Lower lobe of right lung (tissue), 2 donors: Measurements from ENCODE around the gene BCL2L13. TPM values are rescaled to one million over a fixed set of nuclear protein-coding genes. Genes with fewer than 3 reads are reported as not detected.
"Not testable (repeated sequence)": the region's sequence is repeated elsewhere in the genome, so short reads cannot be mapped to it uniquely, and the experiment has no call there.

Source experiments
- ATAC-seq, 2 donors: fragments of 200-7000 bp; cut with Tn5 transposase; one replicate each; pipeline ENCODE4 v1.9.1; 2020 to 2022; ENCODE audit warnings: mild to moderate bottlenecking in 2 of 2, moderate library complexity in 2 of 2
- DNase-seq: peaks from one replicate; pipeline ENCODE4 v3.0.0-alpha.2; 2020
- H3K27ac ChIP-seq: fragments of 200-600 bp; one replicate; pipeline ENCODE4 v1.8.0; 2022
- H3K27me3 ChIP-seq: fragments of 200-600 bp; one replicate; pipeline ENCODE4 v1.8.0; 2022; ENCODE audit warnings: low read depth
- H3K36me3 ChIP-seq: fragments of 200-600 bp; one replicate; pipeline ENCODE4 v1.8.0; 2022; ENCODE audit warnings: mild to moderate bottlenecking
- H3K4me1 ChIP-seq: fragments of 200-600 bp; one replicate; pipeline ENCODE4 v1.8.0; 2022
- H3K4me3 ChIP-seq: fragments of 200-600 bp; one replicate; pipeline ENCODE4 v1.8.0; 2022; ENCODE audit warnings: mild to moderate bottlenecking
- H3K9me3 ChIP-seq: fragments of 200-600 bp; one replicate; pipeline ENCODE4 v1.8.0; 2022
- CTCF ChIP-seq: fragments of 200-600 bp; IDR thresholded peaks from one replicate; pipeline ENCODE4 v1.8.0; 2022; ENCODE audit warnings: antibody characterized with exemption, mild to moderate bottlenecking
- intact Hi-C: fragments of 100-400 bp; cut with DNase I; formaldehyde crosslinking; loops from one replicate; pipeline ENCODE4 v1.11.0; 2022
- total RNA-seq: library from RNA; stranded (reverse); fragmentation: NEBNext Ultra II Directional; extraction: Animal tissue kit (Norgen Biotek cat#: 25700); gene quantifications from one replicate; pipeline ENCODE4 v1.2.1, GENCODE V29; 2021
- donor health status: DM: no; HTN: yes; CAD: no; lungs with severe emphysema.

The BCL2L13 gene
- total RNA-seq, 1 donor from 2014 or later: 41.2 TPM

GRCh38 chr22:17634696-17635095 is 3.9 kb upstream of the BCL2L13 start:
- H3K27ac ChIP-seq: no peak overlapping the region
- H3K27me3 ChIP-seq: no peaks in the 10 kb centered on the region
- intact Hi-C loops: no loop called here
- H3K9me3 ChIP-seq: no peaks in the 10 kb centered on the region
- H3K36me3 ChIP-seq: no peaks in the 10 kb centered on the region
- H3K4me1 ChIP-seq: peaks cover 10% of the 10 kb centered on the region
- TF ChIP-seq CTCF: no peak
- DNase-seq (no peak), ATAC-seq (no peak)
- no peak overlapping the region for H3K4me3 ChIP-seq

GRCh38 chr22:17636850-17637249 is 1.7 kb upstream of the BCL2L13 start:
- H3K36me3 ChIP-seq, ATAC-seq, H3K27ac ChIP-seq, intact Hi-C loops, H3K4me3 ChIP-seq, H3K27me3 ChIP-seq, H3K9me3 ChIP-seq, DNase-seq: not testable (repeated sequence)
- peaks cover 24% of the 10 kb centered on the region for H3K4me1 ChIP-seq

GRCh38 chr22:17637490-17638181 is 921 bp upstream of the BCL2L13 start:
- DNase-seq: no peak
- Histone ChIP-seq H3K4me1 (peaks cover 24% of the 10 kb centered on the region), H3K27me3 (no peaks in the 10 kb centered on the region), H3K36me3 (no peaks in the 10 kb centered on the region), H3K9me3 (no peaks in the 10 kb centered on the region), H3K4me3 (peak overlapping the region; percentile 75), H3K27ac (peak overlapping the region; percentile 100)
- ATAC-seq: no peak
- intact Hi-C loops: no loop called here
- TF ChIP-seq CTCF: no peak

GRCh38 chr22:17638182-17638431 is 450 bp upstream of the BCL2L13 start:
- no peaks in the 10 kb centered on the region for H3K9me3 ChIP-seq
- peak overlapping the region; percentile 75 for H3K4me3 ChIP-seq
- H3K27me3 ChIP-seq: no peaks in the 10 kb centered on the region
- TF ChIP-seq CTCF: no peak
- H3K36me3 ChIP-seq: no peaks in the 10 kb centered on the region
- H3K27ac ChIP-seq: peak overlapping the region; percentile 100
- H3K4me1 ChIP-seq: peaks cover 24% of the 10 kb centered on the region
- DNase-seq (no peak), ATAC-seq (peak in 1 of 2 donors; percentile 79)
- intact Hi-C loops: no loop called here

- TF ChIP-seq CTCF: no peak
- peaks cover 24% of the 10 kb centered on the region for H3K4me1 ChIP-seq
- H3K9me3 ChIP-seq: no peaks in the 10 kb centered on the region
- H3K36me3 ChIP-seq: peaks cover 3% of the 10 kb centered on the region
- ATAC-seq: peak; percentile 58 to 59
- H3K27ac ChIP-seq: peak overlapping the region; percentile 100
- intact Hi-C loops: no loop called here
- no peak for DNase-seq
- H3K27me3 ChIP-seq: no peaks in the 10 kb centered on the region
- peak overlapping the region; percentile 75 for H3K4me3 ChIP-seq
Observed at GRCh38 chr22:17639247-17639741, 737 bp downstream of the BCL2L13 start.

GRCh38 chr22:17641269-17641668 is 2.7 kb downstream of the BCL2L13 start:
- no peaks in the 10 kb centered on the region for H3K9me3 ChIP-seq
- H3K36me3 ChIP-seq: peaks cover 12% of the 10 kb centered on the region
- DNase-seq (no peak), ATAC-seq (no peak)
- H3K27me3 ChIP-seq: no peaks in the 10 kb centered on the region
- no peak for TF ChIP-seq CTCF
- peaks cover 24% of the 10 kb centered on the region for H3K4me1 ChIP-seq
- no peak overlapping the region for H3K27ac ChIP-seq
- intact Hi-C loops: no loop called here
- no peak overlapping the region for H3K4me3 ChIP-seq

GRCh38 chr22:17642357-17642756 is 3.8 kb downstream of the BCL2L13 start:
- intact Hi-C loops, ATAC-seq: not testable (repeated sequence)
- H3K4me1 ChIP-seq: peaks cover 23% of the 10 kb centered on the region

More at GRCh38 chr22:17642357-17642756, 3.8 kb downstream of the BCL2L13 start:
- not testable (repeated sequence) for H3K4me3 ChIP-seq, H3K27ac ChIP-seq, H3K9me3 ChIP-seq, H3K27me3 ChIP-seq, DNase-seq
- H3K36me3 ChIP-seq: peaks cover 12% of the 10 kb centered on the region
